ENCODE results near the gene HNRNPCL2.
"Not testable (repeated sequence)": the region's sequence is repeated elsewhere in the genome, so short reads cannot be mapped to it uniquely, and the experiment has no call there.

HNRNPCL2 gene

GRCh38 chr1:13116754-13117153, at the start of gene HNRNPCL2:
TSS of gene HNRNPCL2 (minus strand) at chr1:13116854. CDS start at chr1:13116400, 454 bp downstream.
- not testable (repeated sequence) for DNase-seq (ENCODE audit: low read depth in 2 of 2)

- DNase-seq (ENCODE audit: low read depth in 2 of 2), result not testable (repeated sequence)
Observed at GRCh38 chr1:13165531-13165930, 48.9 kb upstream of the HNRNPCL2 start, which contains the start of gene HNRNPCL4. TSS of gene HNRNPCL4 (minus strand) at chr1:13165631. CDS start at chr1:13165467, 164 bp downstream.

- not testable (repeated sequence) for DNase-seq (ENCODE audit: low read depth in 2 of 2)
Observed at GRCh38 chr1:13155909-13156308, 39.3 kb upstream of the HNRNPCL2 start, which contains the start of gene PRAMEF26. TSS of gene PRAMEF26 (minus strand) at chr1:13156009. CDS start at chr1:13153095, 2,914 bp downstream.

GRCh38 chr1:13070474-13070873, 46.2 kb downstream of the HNRNPCL2 start, which contains the start of gene PRAMEF25:
TSS of gene PRAMEF25 (plus strand) at chr1:13070774. CDS start at chr1:13073694, 2,920 bp downstream.
- not testable (repeated sequence) for DNase-seq (ENCODE audit: low read depth in 2 of 2)
